ENCODE results near the gene SDCCAG8.

SDCCAG8 gene

GRCh38 chr1:243489681-243490546 lies 234.1 kb downstream of the SDCCAG8 start:
- DNase-seq, result no peak

GRCh38 chr1:243490748-243491686 lies 235.2 kb downstream of the SDCCAG8 start:
- no peak for DNase-seq

- no peak for DNase-seq
Measured at GRCh38 chr1:243493156-243494129, 237.6 kb downstream of the SDCCAG8 start.

GRCh38 chr1:243494741-243495431 lies 239.0 kb downstream of the SDCCAG8 start:
- DNase-seq, result no peak

GRCh38 chr1:243495442-243496186 lies 239.8 kb downstream of the SDCCAG8 start:
- DNase-seq, result no peak

- no peak for DNase-seq
Measured at GRCh38 chr1:243496187-243496646, 240.4 kb downstream of the SDCCAG8 start.

- no peak for DNase-seq
Measured at GRCh38 chr1:243496806-243497205, 241.0 kb downstream of the SDCCAG8 start.

- no peak for DNase-seq
Measured at GRCh38 chr1:243497939-243498681, 242.3 kb downstream of the SDCCAG8 start.

- DNase-seq, result no peak
Measured at GRCh38 chr1:243499248-243499647, 243.4 kb downstream of the SDCCAG8 start.

- DNase-seq, result no peak
Measured at GRCh38 chr1:243499711-243500110, 243.9 kb downstream of the SDCCAG8 start.

- no peak for DNase-seq
Measured at GRCh38 chr1:243500512-243500911, 244.7 kb downstream of the SDCCAG8 start.

GRCh38 chr1:243501002-243501401 lies 245.2 kb downstream of the SDCCAG8 start:
- no peak for DNase-seq

GRCh38 chr1:243503155-243503554 lies 247.3 kb downstream of the SDCCAG8 start:
- DNase-seq, result no peak

GRCh38 chr1:243505986-243506689 lies 250.3 kb downstream of the SDCCAG8 start:
- no peak for DNase-seq

GRCh38 chr1:243507001-243507671 lies 251.3 kb downstream of the SDCCAG8 start:
- no peak for DNase-seq

GRCh38 chr1:243507672-243508302 lies 251.9 kb downstream of the SDCCAG8 start:
- DNase-seq, result no peak

GRCh38 chr1:243508303-243508713 lies 252.5 kb downstream of the SDCCAG8 start:
- DNase-seq, result peak; percentile 49

- no peak for DNase-seq
Measured at GRCh38 chr1:243508943-243509342, 253.1 kb downstream of the SDCCAG8 start.
